GM12891 (cell line): Measurements from ENCODE around the gene CCNB1.
A peak's percentile ranks its signal among the peaks of the same experiment; 100 is the strongest.

Experiments
- DNase-seq: peaks from one replicate; pipeline ENCODE4 v3.0.0; 2011; ENCODE audit warnings: low spot score; ENCODE audit not compliant: insufficient read length
- FAIRE-seq: peaks from 2 replicates; lab custom pipeline; 2011; peaks lifted over from hg19 to GRCh38; lab: Jason Lieb, UNC
- PAX5 ChIP-seq: IDR thresholded peaks from 2 replicates; pipeline ENCODE4 v1.6.1; 2011; ENCODE audit warnings: low read length, moderate library complexity, mild to moderate bottlenecking; ENCODE audit not compliant: insufficient read depth, severe bottlenecking
- POLR2A ChIP-seq: IDR thresholded peaks from 2 replicates; pipeline ENCODE4 v1.6.1; 2011; ENCODE audit warnings: low read depth, low read length, control low read depth
- POLR2AphosphoS5 ChIP-seq: IDR thresholded peaks from 2 replicates; pipeline ENCODE4 v1.6.1; 2011; ENCODE audit warnings: low read depth, low read length, control low read depth
- POU2F2 ChIP-seq: IDR thresholded peaks from 2 replicates; pipeline ENCODE4 v1.6.1; 2011; ENCODE audit warnings: low read depth, mild to moderate bottlenecking, control low read depth, low read length, moderate library complexity
- SPI1 ChIP-seq: IDR thresholded peaks from 2 replicates; pipeline ENCODE4 v1.6.1; 2011; ENCODE audit warnings: low read depth, low read length, control low read depth
- TAF1 ChIP-seq: IDR thresholded peaks from 2 replicates; pipeline ENCODE4 v1.6.1; 2011; ENCODE audit warnings: low read depth, low read length, control low read depth

Gene CCNB1

DNA sequence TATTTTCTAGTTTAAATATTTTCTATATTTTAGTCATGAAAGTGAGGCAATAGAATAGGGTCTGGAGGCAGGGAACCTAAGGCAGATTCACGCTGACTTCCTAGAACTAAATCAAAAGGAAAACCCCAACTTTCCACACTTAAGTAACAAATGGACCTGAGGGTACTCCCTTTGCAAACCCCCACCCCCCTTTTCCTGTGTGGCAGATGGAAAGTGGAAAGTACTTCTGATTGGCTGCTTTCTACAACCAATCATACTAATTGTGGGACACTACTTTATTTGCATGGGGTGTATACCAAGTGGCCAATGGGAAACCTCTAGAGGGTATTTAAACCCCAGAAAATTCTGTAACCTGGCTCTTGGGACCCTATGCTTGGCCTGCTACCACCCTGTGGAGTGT lies 17.7 kb downstream of the CCNB1 start:
- no peak for TF ChIP-seq TAF1
- no peak for DNase-seq
- FAIRE-seq, result no peak

DNA sequence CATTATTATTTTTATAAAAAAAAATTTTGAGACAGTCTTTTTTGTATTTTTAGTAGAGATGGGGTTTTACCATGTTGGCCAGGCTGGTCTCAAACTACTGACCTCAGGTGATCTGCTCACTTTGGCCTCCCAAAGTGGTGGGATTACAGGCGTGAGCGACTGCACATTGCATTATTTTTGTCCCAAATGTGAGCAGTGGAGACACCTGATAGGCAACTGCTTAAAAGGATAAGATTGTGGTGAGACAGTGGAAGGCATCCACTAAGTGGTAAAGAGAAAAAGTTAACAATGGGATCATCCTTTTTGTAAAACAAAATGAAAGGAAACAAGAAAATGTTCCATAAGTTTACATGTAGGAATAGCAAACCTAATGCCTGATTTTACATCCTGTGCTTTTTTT lies 20.4 kb downstream of the CCNB1 start:
- DNase-seq (no peak), FAIRE-seq (no peak)
- TF ChIP-seq TAF1 (no peak), POLR2AphosphoS5 (no peak), POLR2A (no peak), SPI1 (no peak), PAX5 (no peak), POU2F2 (no peak)

DNA sequence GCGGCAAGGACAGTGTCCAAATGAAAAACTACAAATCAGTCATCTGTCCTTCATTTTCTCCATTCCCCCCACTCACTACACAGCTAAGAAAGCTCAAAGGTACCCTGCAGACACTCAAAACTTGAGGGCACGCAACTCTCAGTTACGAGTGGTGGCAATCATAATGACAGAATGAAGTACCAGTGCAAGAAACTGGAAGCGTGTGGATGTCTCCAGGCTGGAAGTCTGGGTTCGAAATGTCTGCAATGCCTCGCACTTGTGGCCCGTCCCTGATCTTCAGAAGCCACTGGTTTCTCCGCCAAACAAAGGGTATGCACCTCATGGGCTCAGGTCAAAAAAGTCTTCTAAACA lies 21.8 kb downstream of the CCNB1 start:
- TF ChIP-seq POLR2A (no peak), PAX5 (no peak), POU2F2 (no peak), TAF1 (no peak), POLR2AphosphoS5 (no peak), SPI1 (no peak)
- DNase-seq (no peak), FAIRE-seq (no peak)

DNA sequence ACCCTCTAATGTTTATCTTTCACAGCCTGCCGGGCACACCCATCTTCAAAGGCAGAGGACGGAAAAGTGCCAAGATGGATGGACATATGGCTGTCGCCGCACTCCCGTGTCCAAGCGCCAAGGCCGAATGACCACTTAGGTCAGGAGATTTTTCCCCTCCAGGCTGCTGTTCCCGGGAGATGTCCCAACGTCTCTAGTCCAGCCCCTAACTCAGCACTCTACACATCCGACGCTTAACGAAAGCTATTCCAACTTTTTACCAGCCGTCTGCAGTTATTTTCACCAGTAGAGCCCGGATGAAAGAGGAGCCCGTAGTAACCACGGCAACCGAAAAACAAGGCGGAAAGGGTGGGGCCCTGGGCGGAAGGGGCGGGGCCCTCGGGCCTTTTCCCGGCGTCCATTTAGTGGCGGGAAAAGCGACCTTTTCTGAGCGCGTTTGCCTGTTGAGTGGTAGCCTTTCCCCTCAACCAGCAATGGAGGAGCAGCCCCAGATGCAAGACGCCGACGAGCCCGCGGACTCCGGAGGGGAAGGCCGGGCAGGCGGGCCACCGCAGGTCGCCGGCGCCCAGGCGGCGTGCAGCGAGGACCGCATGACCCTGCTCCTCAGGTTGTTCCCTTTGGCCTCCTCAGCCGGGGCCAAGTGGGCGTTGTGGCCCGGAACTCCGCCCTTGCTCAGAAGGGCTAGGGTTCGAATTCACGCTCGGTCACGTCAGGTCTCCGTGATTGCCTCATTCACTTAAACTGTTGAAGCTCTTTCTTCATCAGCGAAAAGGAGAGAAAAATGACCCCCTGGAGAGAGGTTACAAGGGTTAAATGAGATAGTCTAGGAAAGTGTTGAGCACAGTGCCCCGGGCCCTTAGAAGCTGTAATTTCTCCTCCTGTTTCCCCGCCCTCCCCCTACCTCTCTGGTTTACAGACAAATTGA lies 22.5 kb downstream of the CCNB1 start, which contains the start of gene CENPH:
Gene CENPH (plus strand): TSS at position 422 of the 925 bp plus-strand sequence. CDS start 52 bp downstream, at position 474.
- DNase-seq (peak; percentile 78), FAIRE-seq (peak; percentile 95)
- peak; percentile 67 for TF ChIP-seq POLR2A
- TF ChIP-seq PAX5, result no peak
- TF ChIP-seq POLR2AphosphoS5, result peak; percentile 65

DNA sequence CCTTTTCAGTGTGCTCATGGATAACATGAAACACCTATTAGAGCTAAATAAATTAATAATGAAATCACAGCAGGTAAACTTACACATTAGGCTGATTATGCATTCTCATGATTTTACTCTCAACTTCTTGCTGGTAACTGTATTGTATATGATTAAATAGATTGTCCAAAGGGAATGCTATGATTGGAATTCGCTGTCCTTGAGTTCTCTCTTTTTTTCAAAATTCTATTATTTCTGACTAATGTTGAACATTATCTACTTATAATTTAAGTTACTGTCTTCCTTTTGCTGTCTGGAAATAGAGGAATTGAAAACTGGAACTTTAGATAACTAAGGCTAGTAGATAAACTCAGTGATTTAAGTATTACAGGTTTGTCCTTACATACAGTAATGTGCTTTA lies 35.5 kb downstream of the CCNB1 start:
- DNase-seq (no peak), FAIRE-seq (no peak)
- TF ChIP-seq POU2F2 (no peak), SPI1 (no peak), POLR2AphosphoS5 (no peak), POLR2A (no peak), TAF1 (no peak), PAX5 (no peak)

DNA sequence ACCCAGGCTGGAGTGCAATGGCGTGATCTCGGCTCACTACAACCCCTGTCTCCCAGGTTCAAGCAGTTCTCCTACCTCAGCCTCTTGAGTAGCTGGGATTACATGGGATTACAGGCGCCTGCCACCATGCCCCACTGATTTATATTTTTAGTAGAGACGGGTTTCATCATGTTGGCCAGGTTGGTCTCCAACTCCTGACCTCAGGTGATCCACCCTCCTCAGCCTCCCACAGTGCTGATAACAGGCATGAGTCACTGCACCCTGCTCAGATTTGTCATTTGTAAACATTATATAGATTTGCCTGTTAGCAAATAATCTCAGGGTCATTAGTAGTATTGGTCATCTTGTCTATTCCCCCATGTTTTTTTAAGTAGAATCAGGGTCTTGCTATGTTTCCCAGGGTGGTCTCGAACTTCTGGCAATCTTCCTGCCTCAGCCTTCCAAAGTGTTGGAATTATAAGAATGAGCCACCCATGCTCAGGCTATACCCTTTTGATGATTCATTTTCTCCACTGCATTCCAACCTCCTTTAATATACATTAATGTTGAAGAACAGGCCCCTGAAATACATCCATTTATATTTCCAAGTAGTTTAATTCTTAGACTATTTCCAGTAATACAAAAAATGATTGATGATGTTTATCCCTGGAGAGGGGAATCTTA lies 39.7 kb downstream of the CCNB1 start:
- no peak for TF ChIP-seq SPI1
- TF ChIP-seq POU2F2, result no peak
- TF ChIP-seq PAX5, result no peak
- no peak for TF ChIP-seq TAF1
- FAIRE-seq (no peak), DNase-seq (no peak)

DNA sequence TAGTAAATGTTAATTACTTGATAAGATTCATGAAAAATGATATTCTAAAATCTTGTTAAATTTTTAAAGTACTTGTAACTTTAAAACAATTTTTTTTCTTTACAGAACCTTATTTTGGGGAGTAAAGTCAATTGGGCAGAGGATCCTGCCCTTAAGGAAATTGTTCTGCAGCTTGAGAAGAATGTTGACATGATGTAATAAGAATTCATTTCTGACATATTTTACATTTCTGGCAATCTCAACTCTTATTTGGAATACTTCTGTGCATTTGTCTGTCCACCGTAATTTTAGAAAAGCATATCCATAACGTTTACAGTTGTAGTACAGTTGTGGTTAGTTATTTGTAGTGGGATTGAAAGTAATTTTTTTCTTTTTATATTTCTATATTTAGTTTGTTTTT lies 42.7 kb downstream of the CCNB1 start:
- DNase-seq, result no peak
- FAIRE-seq, result no peak

DNA sequence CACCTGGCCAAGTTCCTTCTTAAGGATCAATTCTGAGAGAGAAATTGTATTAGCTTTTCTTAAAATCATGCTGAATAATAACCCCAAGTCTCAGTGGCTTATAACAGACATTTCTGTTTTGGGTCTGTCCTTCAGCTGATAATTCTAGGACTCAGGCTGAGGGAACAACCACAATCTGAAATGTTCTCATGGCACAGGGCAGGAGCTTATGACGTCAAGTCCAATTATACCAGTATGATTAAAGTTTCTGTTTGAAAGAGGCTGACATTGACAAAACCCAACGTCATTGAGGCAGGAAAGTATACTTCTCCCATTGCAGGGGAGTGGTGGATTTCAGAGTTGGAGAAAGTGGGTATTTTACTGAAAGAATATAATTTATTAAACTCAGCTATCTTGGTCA lies 44.2 kb downstream of the CCNB1 start:
- no peak for TF ChIP-seq TAF1
- no peak for TF ChIP-seq POU2F2
- no peak for TF ChIP-seq SPI1
- TF ChIP-seq POLR2AphosphoS5, result no peak
- no peak for TF ChIP-seq POLR2A
- no peak for TF ChIP-seq PAX5
- FAIRE-seq, result no peak
- no peak for DNase-seq

More for the DNA sequence above, 42.7 kb downstream of the CCNB1 start:
- no peak for TF ChIP-seq TAF1
- no peak for TF ChIP-seq POLR2AphosphoS5
- no peak for TF ChIP-seq PAX5
- TF ChIP-seq POLR2A, result no peak
- TF ChIP-seq SPI1, result no peak
- TF ChIP-seq POU2F2, result no peak

DNA sequence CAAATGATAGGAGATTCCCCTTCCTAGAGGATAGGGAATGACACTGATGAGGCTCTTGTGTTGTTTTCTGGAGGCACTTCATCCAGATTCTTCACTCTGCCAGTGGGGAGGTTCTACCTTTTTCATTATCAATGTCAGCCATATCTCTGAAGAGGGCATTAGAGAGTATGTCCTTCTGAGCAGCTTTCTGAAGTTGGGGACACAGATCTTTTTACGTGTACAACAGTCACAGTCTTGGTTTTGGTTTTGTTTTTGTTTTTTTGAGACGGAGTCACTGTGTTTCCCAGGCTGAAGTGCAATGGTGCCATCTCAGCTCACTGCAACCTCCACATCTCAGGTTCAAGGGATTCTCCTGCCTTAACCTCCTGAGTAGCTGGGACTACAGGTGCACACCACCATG lies 45.1 kb downstream of the CCNB1 start:
- TF ChIP-seq TAF1 (no peak), POLR2A (no peak), POLR2AphosphoS5 (no peak), POU2F2 (no peak), PAX5 (no peak), SPI1 (no peak)
- FAIRE-seq, result peak; percentile 65

DNA sequence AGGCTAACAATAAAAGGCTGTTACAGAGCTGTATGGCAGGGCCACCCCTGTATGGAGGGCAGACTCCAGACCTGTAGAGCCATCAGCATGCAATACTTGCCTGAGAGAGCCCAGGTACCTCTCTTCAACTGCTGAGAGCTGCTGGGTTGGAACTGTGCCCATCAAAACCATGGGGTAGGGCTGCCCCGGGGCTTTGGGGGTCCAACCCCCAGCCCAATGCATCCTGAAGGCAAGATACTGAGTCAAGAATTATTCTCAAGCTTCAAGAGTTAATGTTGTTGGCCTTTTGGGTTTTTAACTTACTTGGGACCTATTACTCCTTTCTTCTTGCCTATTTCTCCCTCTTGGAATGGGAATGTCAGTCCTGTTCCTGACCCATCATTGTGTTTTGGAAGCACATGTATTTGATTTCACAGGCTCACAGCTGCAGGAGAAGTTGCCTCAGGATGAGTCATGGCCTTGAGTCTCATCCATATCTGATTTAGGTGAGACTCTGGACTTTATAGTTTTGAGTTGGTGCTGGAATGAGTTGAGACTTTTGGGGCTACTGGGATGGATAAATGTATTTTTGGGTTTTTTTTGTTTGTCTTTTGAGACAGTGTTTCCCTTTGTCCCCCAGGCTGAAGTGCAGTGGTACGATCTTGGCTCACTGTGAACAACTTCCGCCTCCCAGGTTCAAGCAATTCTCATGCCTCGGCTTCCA lies 46.7 kb downstream of the CCNB1 start:
- FAIRE-seq, result no peak
- no peak for DNase-seq

More for the DNA sequence above, 45.1 kb downstream of the CCNB1 start:
- no peak for DNase-seq

More for the DNA sequence above, 46.7 kb downstream of the CCNB1 start:
- TF ChIP-seq POU2F2 (no peak), POLR2AphosphoS5 (no peak), PAX5 (no peak), SPI1 (no peak), TAF1 (no peak), POLR2A (no peak)
